GM12878 (cell line): ENCODE data around the gene ARL5B. TPM values are rescaled to one million over a fixed set of nuclear protein-coding genes. Genes with fewer than 3 reads are reported as not detected.

Experiments used
- ATAC-seq: fragments of 200-7000 bp; cut with Tn5 transposase; 3 replicates; pipeline ENCODE4 v1.9.1; 2020; ENCODE audit warnings: mild to moderate bottlenecking, moderate library complexity
- BruUV-seq: library from RNA; stranded (reverse); fragments of 400-500 nt; replicated peaks from 2 replicates; lab custom pipeline; 2021; lab: Mats Ljungman, UMichigan
- CTCF ChIA-PET: fragments of 300-600 bp; sonication (Branson Sonifier 250); formaldehyde crosslinking; extraction: SDS; loops from one replicate; lab custom pipeline; 2021; ENCODE audit warnings: inconsistent platforms; lab: Yijun Ruan, JAX
- POLR2A ChIA-PET: fragments of 350-600 bp; formaldehyde crosslinking; extraction: SDS; loops from one replicate; lab custom pipeline; 2021; ENCODE audit warnings: inconsistent platforms; lab: Charles Lee
- RAD21 ChIA-PET: fragments of 300-600 bp; sonication (Branson Sonifier 250); formaldehyde crosslinking; loops from one replicate; lab custom pipeline; 2023; ENCODE audit warnings: antibody characterized with exemption; ENCODE audit not compliant: unreplicated experiment; lab: Charles Lee
- SMC1A ChIA-PET: fragments of 300-600 bp; sonication (Branson Sonifier 250); formaldehyde crosslinking; loops from one replicate; lab custom pipeline; 2023; ENCODE audit not compliant: unreplicated experiment, uncharacterized antibody; lab: Charles Lee
- DNase-seq: peaks from one replicate; pipeline ENCODE4 v3.0.0-alpha.2; 2011; ENCODE audit warnings: low read depth, low spot score
- FAIRE-seq: peaks from 3 replicates; lab custom pipeline; 2011; peaks lifted over from hg19 to GRCh38; lab: Jason Lieb, UNC
- H2AFZ ChIP-seq: 2 replicates; pipeline ENCODE4 v1.6.0; 2011; ENCODE audit warnings: low read depth, low read length, control low read depth; ENCODE audit not compliant: control insufficient read depth
- H3K27ac ChIP-seq: 2 replicates; pipeline ENCODE4 v1.5.1; 2011; ENCODE audit warnings: control low read depth; ENCODE audit not compliant: control insufficient read depth, insufficient read depth
- H3K27me3 ChIP-seq, 2 experiments: replicated peaks in 1 of 2; 2 replicates each; pipeline versions ENCODE4 v1.6.0 to v1.6.1; 2011; ENCODE audit warnings: low read length in 1 of 2; ENCODE audit not compliant: control insufficient read depth in 2 of 2, insufficient read depth in 2 of 2
- H3K36me3 ChIP-seq, 2 experiments: 2 replicates each; pipeline ENCODE4 v1.5.1; 2011; ENCODE audit warnings: low read length in 1 of 2; ENCODE audit not compliant: control insufficient read depth in 2 of 2, insufficient read depth in 2 of 2
- H3K4me1 ChIP-seq: 2 replicates; pipeline ENCODE4 v1.6.1; 2011; ENCODE audit warnings: mild to moderate bottlenecking, low read length, moderate library complexity, mixed read lengths; ENCODE audit not compliant: control insufficient read depth, insufficient read depth
- H3K4me2 ChIP-seq: 2 replicates; pipeline ENCODE4 v1.6.0; 2011; ENCODE audit warnings: control low read depth; ENCODE audit not compliant: control insufficient read depth, insufficient read depth
- H3K4me3 ChIP-seq: fragments of 200-600 bp; sonication (generic); 2 replicates; pipeline ENCODE4 v1.5.1; 2016
- H3K79me2 ChIP-seq: 2 replicates; pipeline ENCODE4 v1.6.0; 2011; ENCODE audit warnings: low read length; ENCODE audit not compliant: control insufficient read depth, insufficient read depth
- H3K9ac ChIP-seq: 2 replicates; pipeline ENCODE4 v1.8.0; 2011; ENCODE audit warnings: low read length, control low read depth, mixed read lengths; ENCODE audit not compliant: control insufficient read depth, insufficient read depth
- H3K9me3 ChIP-seq: replicated peaks from 3 replicates; pipeline ENCODE4 v1.5.1; 2011; ENCODE audit warnings: mild to moderate bottlenecking, low read length; ENCODE audit not compliant: control insufficient read depth, insufficient read depth
- H4K20me1 ChIP-seq: 2 replicates; pipeline ENCODE4 v1.6.0; 2011; ENCODE audit not compliant: control insufficient read depth, insufficient read depth
- FOXK2 ChIP-seq: fragments of 450-650 bp; IDR thresholded peaks from 2 replicates; pipeline ENCODE4 v1.6.1; 2017; ENCODE audit warnings: mild to moderate bottlenecking, moderate library complexity
- GABPA ChIP-seq: IDR thresholded peaks from 2 replicates; pipeline ENCODE4 v1.6.1; 2014; ENCODE audit warnings: antibody characterized with exemption, low read depth, mild to moderate bottlenecking, inconsistent platforms
- IRF4 ChIP-seq: IDR thresholded peaks from 2 replicates; pipeline ENCODE4 v1.6.1; 2011; ENCODE audit warnings: low read depth, low read length
- MYC ChIP-seq: IDR thresholded peaks from 2 replicates; pipeline ENCODE4 v1.6.1; 2011; ENCODE audit warnings: mild to moderate bottlenecking, low read length, moderate library complexity, inconsistent platforms; ENCODE audit not compliant: insufficient read depth, insufficient replicate concordance, insufficient read length, severe bottlenecking
- NBN ChIP-seq: fragments of 450-650 bp; IDR thresholded peaks from 2 replicates; pipeline ENCODE4 v1.6.1; 2016
- NFYB ChIP-seq: IDR thresholded peaks from 2 replicates; pipeline ENCODE4 v1.6.1; 2011; ENCODE audit warnings: low read depth, mild to moderate bottlenecking, low read length, improper control_type of control experiment, moderate library complexity; ENCODE audit not compliant: insufficient read depth
- RAD51 ChIP-seq: fragments of 450-650 bp; IDR thresholded peaks from 2 replicates; pipeline ENCODE4 v1.6.1; 2016; ENCODE audit warnings: moderate library complexity, mild to moderate bottlenecking, inconsistent platforms
- SP1 ChIP-seq: IDR thresholded peaks from one replicate; pipeline ENCODE4 v1.6.1; 2011; ENCODE audit warnings: low read depth, low read length
- SREBF2 ChIP-seq: IDR thresholded peaks from 2 replicates; pipeline ENCODE4 v1.6.1; 2012; ENCODE audit warnings: mild to moderate bottlenecking, low read length
- STAT3 ChIP-seq: IDR thresholded peaks from 2 replicates; pipeline ENCODE4 v1.6.1; 2011; ENCODE audit warnings: low read depth, low read length, improper control_type of control experiment
- TARDBP ChIP-seq: IDR thresholded peaks from 2 replicates; pipeline ENCODE4 v1.6.1; 2016; ENCODE audit warnings: borderline replicate concordance
- TBL1XR1 ChIP-seq: IDR thresholded peaks from 2 replicates; pipeline ENCODE4 v1.6.1; 2012; ENCODE audit warnings: low read depth, low read length, improper control_type of control experiment
- ZNF384 ChIP-seq: IDR thresholded peaks from 2 replicates; pipeline ENCODE4 v1.6.1; 2012; ENCODE audit warnings: low read depth, mild to moderate bottlenecking, low read length, improper control_type of control experiment, borderline replicate concordance
- WGBS: methylation state at CpG from one replicate; pipeline ENCODE4 v1.1.6; 2016; ENCODE audit warnings: low lambda C conversion rate; ENCODE audit not compliant: insufficient replicate concordance, insufficient coverage; ENCODE audit errors: missing lambda C conversion rate; 5-methylcytosine and 5-hydroxymethylcytosine counted together
- in situ Hi-C: fragments of 300-500 bp; cut with MboI; formaldehyde crosslinking; loops from 9 replicates; pipeline ENCODE4 v1.14.3; 2018; ENCODE audit warnings: mixed read lengths
- intact Hi-C: fragments of 100-400 bp; cut with micrococcal nuclease; formaldehyde crosslinking; loops from one replicate; pipeline ENCODE4 v1.14.2; 2022; ENCODE audit not compliant: unreplicated experiment
- polyA plus RNA-seq, 11 experiments: library from polyadenylated mRNA; depleted of rRNA in 4 of 11; unstranded in 6 of 11; stranded (reverse) in 5 of 11; fragments of >200 nt; fragmentation: Nextera tagmentation in 4 of 11; fragmentation: Illumina TruSeq in 1 of 11; extraction: Ambion mirVana in 4 of 11; extraction: Trizol in 1 of 11; gene quantifications; 1 replicate in 1 of 11; 2 replicates in 10 of 11; pipeline versions ENCODE4 v1.2.1 to v1.2.3, GENCODE V29; 2011 to 2016; ENCODE audit warnings: inconsistent platforms in 2 of 11, missing spikeins in 2 of 11, low read depth in 1 of 11
- total RNA-seq, 4 experiments: library from RNA; depleted of rRNA in 3 of 4; stranded (reverse); fragments of >200 nt in 3 of 4; fragmentation: Illumina TruSeq in 1 of 4; extraction: Trizol in 1 of 4; gene quantifications; 2 replicates each; pipeline versions ENCODE4 v1.2.1 to v1.2.3, GENCODE V29; 2013 to 2021
- TF ChIP-seq, protein P1 (sequence below): IDR thresholded peaks from 2 replicates; pipeline ENCODE4 v1.6.1; 2012; ENCODE audit warnings: mild to moderate bottlenecking, low read depth, low read length
- TF ChIP-seq, protein P2 (sequence below): IDR thresholded peaks from 2 replicates; pipeline ENCODE4 v1.6.1; 2011; ENCODE audit warnings: borderline replicate concordance, low read depth, mild to moderate bottlenecking, moderate library complexity, mixed read lengths, low read length; ENCODE audit not compliant: insufficient read depth; ENCODE audit errors: extremely low read length
- TF ChIP-seq, protein P3 (sequence below): fragments of 450-650 bp; IDR thresholded peaks from 2 replicates; pipeline ENCODE4 v1.6.1; 2016; ENCODE audit warnings: mild to moderate bottlenecking
- TF ChIP-seq, protein P4 (sequence below): fragments of 450-650 bp; IDR thresholded peaks from 2 replicates; pipeline ENCODE4 v1.6.1; 2016; ENCODE audit warnings: mild to moderate bottlenecking

ARL5B gene
- total and polyA plus RNA-seq, 10 of the 15 experiments (the other 5 are each of a cell fraction or from before 2014, with no cell fraction given) = 2.5 to 20.7 (median 9.1) TPM

DNA sequence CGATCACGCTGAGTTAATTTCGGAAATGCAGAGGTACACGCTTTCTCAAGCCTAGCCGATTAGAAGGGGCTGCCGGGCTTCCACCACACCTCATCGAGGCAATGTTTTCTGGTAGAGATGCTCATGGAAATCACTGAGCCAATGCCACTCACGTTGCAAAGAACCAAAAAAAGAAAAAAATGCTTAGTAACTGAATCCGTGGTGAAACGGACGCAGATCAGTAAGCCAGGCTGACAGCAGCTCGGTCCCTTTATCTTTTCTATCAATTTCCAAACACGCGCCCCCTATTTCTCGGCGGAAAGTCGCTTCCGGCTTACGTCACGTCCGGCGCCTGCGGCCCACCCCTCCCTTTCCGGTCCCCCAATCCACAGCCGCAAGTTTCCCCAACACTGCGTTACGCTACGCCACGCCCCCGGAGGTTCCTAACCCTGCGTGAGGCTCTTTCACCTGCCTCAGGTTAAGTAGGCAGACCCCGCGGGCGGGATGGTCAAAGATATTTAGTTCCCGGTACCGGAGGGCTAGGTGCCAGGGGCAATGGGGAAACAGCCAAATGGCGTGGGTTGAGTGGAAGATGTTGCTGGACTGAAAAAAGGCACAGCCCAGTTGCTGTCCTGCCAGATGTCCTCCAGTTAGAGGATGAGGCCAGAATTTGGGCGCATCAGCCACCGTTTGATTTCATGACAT is 7.8 kb upstream of the ARL5B start, which contains the start of gene NSUN6:
Gene NSUN6 (minus strand): TSS at position 264 of the 684 bp plus-strand sequence. CDS start 384 bp downstream, outside the sequence.
- BruUV-seq = no TSS peak
- peak; percentile 56 for DNase-seq
- POLR2A ChIA-PET = interaction anchor here (1.2 kb wide), 1 partner anchor 8 kb away, joined by 6 read pairs; the partner anchor contains the start of gene ARL5B
- WGBS = under 1% methylated on average over 39 of the region's 39 CpGs
- in situ Hi-C loops = loop anchor here (10.0 to 25.0 kb wide), 3 partner anchors 997 to 1839 kb away; partner anchors contain the start of genes RSU1 and TRDMT1
- SMC1A ChIA-PET = no interaction called here
- intact Hi-C loops = loop anchor here (10.0 kb wide), 1 partner anchor 967 kb away; no protein-coding TSS in a partner anchor
- ATAC-seq = peak; percentile 91
- Histone ChIP-seq H3K4me3 (peak within 1 kb of the TSS; percentile 91), H4K20me1 (no peaks in the 10 kb centered on the region), H3K4me2 (peak within 1 kb of the TSS; percentile 96), H3K9me3 (no peaks in the 10 kb centered on the region), H3K4me1 (no peaks in the 10 kb centered on the region), H2AFZ (peak within 1 kb of the TSS; percentile 93), H3K9ac (peak within 1 kb of the TSS; percentile 85), H3K27me3 (no peaks in the 10 kb centered on the region), H3K79me2 (peaks cover 38% of the 10 kb centered on the region), H3K27ac (peak within 1 kb of the TSS; percentile 63), H3K36me3 (no peaks in the 10 kb centered on the region)
- FAIRE-seq = peak; percentile 85
- CTCF ChIA-PET = interaction anchor here (0.7 kb wide), 1 partner anchor 418 kb away, joined by 3 read pairs; no protein-coding TSS in a partner anchor
- RAD21 ChIA-PET = interaction anchor here (2.8 kb wide), 1 partner anchor 7 kb away, joined by 11 read pairs; the partner anchor contains the start of gene ARL5B
- TF ChIP-seq TBL1XR1 (no peak), SREBF2 (no peak; the same call in 1 of the 2 replicates), TARDBP (no peak), RAD51 (no peak), FOXK2 (no peak), NBN (peak; percentile 95), MYC (no peak), SP1 (peak; percentile 28), ZNF384 (no peak), GABPA (peak; percentile 96), NFYB (no peak), IRF4 (peak; percentile 5), STAT3 (no peak)
- TF ChIP-seq, protein P1, sequence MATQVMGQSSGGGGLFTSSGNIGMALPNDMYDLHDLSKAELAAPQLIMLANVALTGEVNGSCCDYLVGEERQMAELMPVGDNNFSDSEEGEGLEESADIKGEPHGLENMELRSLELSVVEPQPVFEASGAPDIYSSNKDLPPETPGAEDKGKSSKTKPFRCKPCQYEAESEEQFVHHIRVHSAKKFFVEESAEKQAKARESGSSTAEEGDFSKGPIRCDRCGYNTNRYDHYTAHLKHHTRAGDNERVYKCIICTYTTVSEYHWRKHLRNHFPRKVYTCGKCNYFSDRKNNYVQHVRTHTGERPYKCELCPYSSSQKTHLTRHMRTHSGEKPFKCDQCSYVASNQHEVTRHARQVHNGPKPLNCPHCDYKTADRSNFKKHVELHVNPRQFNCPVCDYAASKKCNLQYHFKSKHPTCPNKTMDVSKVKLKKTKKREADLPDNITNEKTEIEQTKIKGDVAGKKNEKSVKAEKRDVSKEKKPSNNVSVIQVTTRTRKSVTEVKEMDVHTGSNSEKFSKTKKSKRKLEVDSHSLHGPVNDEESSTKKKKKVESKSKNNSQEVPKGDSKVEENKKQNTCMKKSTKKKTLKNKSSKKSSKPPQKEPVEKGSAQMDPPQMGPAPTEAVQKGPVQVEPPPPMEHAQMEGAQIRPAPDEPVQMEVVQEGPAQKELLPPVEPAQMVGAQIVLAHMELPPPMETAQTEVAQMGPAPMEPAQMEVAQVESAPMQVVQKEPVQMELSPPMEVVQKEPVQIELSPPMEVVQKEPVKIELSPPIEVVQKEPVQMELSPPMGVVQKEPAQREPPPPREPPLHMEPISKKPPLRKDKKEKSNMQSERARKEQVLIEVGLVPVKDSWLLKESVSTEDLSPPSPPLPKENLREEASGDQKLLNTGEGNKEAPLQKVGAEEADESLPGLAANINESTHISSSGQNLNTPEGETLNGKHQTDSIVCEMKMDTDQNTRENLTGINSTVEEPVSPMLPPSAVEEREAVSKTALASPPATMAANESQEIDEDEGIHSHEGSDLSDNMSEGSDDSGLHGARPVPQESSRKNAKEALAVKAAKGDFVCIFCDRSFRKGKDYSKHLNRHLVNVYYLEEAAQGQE = no peak
- TF ChIP-seq, protein P2, sequence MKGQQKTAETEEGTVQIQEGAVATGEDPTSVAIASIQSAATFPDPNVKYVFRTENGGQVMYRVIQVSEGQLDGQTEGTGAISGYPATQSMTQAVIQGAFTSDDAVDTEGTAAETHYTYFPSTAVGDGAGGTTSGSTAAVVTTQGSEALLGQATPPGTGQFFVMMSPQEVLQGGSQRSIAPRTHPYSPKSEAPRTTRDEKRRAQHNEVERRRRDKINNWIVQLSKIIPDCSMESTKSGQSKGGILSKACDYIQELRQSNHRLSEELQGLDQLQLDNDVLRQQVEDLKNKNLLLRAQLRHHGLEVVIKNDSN = no peak
- TF ChIP-seq, protein P3, sequence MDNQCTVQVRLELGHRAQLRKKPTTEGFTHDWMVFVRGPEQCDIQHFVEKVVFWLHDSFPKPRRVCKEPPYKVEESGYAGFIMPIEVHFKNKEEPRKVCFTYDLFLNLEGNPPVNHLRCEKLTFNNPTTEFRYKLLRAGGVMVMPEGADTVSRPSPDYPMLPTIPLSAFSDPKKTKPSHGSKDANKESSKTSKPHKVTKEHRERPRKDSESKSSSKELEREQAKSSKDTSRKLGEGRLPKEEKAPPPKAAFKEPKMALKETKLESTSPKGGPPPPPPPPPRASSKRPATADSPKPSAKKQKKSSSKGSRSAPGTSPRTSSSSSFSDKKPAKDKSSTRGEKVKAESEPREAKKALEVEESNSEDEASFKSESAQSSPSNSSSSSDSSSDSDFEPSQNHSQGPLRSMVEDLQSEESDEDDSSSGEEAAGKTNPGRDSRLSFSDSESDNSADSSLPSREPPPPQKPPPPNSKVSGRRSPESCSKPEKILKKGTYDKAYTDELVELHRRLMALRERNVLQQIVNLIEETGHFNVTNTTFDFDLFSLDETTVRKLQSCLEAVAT = 0 out of 2 replicates have a peak, but pooled peaks have one; percentile 70
- TF ChIP-seq, protein P4, sequence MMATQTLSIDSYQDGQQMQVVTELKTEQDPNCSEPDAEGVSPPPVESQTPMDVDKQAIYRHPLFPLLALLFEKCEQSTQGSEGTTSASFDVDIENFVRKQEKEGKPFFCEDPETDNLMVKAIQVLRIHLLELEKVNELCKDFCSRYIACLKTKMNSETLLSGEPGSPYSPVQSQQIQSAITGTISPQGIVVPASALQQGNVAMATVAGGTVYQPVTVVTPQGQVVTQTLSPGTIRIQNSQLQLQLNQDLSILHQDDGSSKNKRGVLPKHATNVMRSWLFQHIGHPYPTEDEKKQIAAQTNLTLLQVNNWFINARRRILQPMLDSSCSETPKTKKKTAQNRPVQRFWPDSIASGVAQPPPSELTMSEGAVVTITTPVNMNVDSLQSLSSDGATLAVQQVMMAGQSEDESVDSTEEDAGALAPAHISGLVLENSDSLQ = peak; percentile 71
